ENCODE measurements around the gene RETREG1. TPM values are rescaled to one million over a fixed set of nuclear protein-coding genes. Genes with fewer than 3 reads are reported as not detected.

RETREG1 gene
- 11.6 and 18.8 TPM in 2 replicates for total RNA-seq (ENCODE audit: low replicate concordance)
- long read RNA-seq, transcript RETREG1-202 (7 exons, 3,145 nt) = major isoform, 10 of 18 reads
- long read RNA-seq, partial matches to known transcripts = 2 of 18 reads
- long read RNA-seq, other reads (novel, unspliced or antisense) = 5 of 18 reads

DNA sequence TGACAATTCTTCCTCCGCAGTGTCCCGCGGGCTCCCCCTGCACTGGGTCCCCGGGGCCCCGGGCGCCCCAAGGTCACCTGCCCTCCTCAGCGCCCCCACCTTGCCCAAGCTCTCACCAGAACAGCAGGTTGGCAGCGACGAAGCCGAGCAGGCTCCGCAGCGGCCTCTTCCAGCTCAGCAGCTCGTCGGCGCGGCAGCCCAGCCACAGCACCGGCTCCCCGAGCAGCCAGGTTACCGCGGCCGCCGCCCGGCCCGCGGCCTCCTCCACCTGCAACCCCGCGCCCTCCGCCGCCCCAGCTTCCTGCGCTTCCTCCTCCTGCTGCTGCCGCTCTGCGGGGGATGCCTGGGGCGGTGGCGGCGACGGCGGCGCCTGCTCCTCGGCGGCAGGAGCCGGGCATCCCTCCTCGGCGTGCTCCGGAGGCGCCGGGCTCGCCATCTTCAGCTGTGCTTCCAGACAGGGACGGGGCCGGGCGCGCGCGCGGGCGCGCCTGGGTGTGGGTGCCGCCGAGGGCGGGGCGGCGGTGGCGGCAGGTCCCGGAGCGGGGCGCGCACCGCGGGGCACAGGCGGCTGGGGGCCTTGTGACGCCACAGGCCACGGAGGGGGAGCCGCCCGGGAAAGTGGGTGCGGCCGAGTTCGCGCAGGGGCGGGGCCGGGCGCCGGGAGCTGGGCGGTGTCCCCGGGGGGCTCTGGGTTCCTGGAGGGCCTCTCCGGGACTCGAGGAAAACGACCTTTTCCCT, at the start of gene RETREG1:
Gene RETREG1 (minus strand): TSS at position 462 of the 738 bp plus-strand sequence. CDS start 26 bp downstream, at position 436.
- H3K4me1 Mint-ChIP-seq (ENCODE audit: unreplicated experiment) = peaks cover 12% of the 10 kb centered on the region
- peak within 1 kb of the TSS; percentile 86 for H3K27ac Mint-ChIP-seq
- peak; percentile 77 for DNase-seq (ENCODE audit: extremely low spot score, unreplicated experiment)
- H3K36me3 Mint-ChIP-seq = no peaks in the 10 kb centered on the region
- peak within 1 kb of the TSS; percentile 94 for H3K4me3 Mint-ChIP-seq
- TF ChIP-seq CTCF (conservative IDR thresholded peaks at IDR 0.05) = no peak
- no peaks in the 10 kb centered on the region for H3K9me3 Mint-ChIP-seq
- peaks cover 28% of the 10 kb centered on the region for H3K27me3 Mint-ChIP-seq

- no peak for TF ChIP-seq CTCF (conservative IDR thresholded peaks at IDR 0.05)
- Mint-ChIP-seq H3K27ac (no peak overlapping the region), H3K27me3 (no peaks in the 10 kb centered on the region), H3K36me3 (peaks cover 16% of the 10 kb centered on the region), H3K4me1 (ENCODE audit: unreplicated experiment) (no peaks in the 10 kb centered on the region), H3K9me3 (no peaks in the 10 kb centered on the region), H3K4me3 (no peak overlapping the region)
- no peak for DNase-seq (ENCODE audit: extremely low spot score, unreplicated experiment)
Observed at GRCh38 chr5:16666130-16666882, 49.5 kb upstream of the RETREG1 start.

GRCh38 chr5:16665601-16666000, 48.8 kb upstream of the RETREG1 start:
- H3K9me3 Mint-ChIP-seq = no peaks in the 10 kb centered on the region
- no peak overlapping the region for H3K27ac Mint-ChIP-seq
- H3K27me3 Mint-ChIP-seq = no peaks in the 10 kb centered on the region
- no peak overlapping the region for H3K4me3 Mint-ChIP-seq
- H3K4me1 Mint-ChIP-seq (ENCODE audit: unreplicated experiment) = no peaks in the 10 kb centered on the region
- no peak for TF ChIP-seq CTCF (conservative IDR thresholded peaks at IDR 0.05)
- no peak for DNase-seq (ENCODE audit: extremely low spot score, unreplicated experiment)
- H3K36me3 Mint-ChIP-seq = peaks cover 11% of the 10 kb centered on the region

DNA sequence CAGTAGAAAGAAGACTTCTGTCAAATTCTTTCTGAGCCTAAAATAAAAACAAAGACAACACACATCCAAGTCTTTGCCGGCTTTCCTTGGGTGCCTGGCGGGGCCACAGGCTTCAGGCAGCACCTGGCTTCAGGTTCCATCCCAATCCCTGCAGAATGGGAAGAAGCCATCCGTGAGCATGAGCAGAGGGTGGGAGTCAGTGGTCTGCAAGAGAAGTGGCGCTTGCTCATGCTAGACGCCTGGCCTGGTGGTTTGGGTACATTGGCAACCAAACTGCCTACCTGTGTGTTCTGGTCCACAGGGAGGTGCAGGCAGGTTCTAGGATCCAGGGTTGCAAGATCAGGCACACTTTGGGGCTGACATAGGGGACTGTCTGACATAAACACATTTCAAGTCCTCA, 47.6 kb upstream of the RETREG1 start:
- no peak for TF ChIP-seq CTCF (conservative IDR thresholded peaks at IDR 0.05)
- Mint-ChIP-seq H3K27ac (no peak overlapping the region), H3K9me3 (no peaks in the 10 kb centered on the region), H3K4me1 (ENCODE audit: unreplicated experiment) (peaks cover 4% of the 10 kb centered on the region), H3K4me3 (no peak overlapping the region), H3K36me3 (peaks cover 6% of the 10 kb centered on the region), H3K27me3 (no peaks in the 10 kb centered on the region)
- DNase-seq (ENCODE audit: extremely low spot score, unreplicated experiment) = no peak

GRCh38 chr5:16663840-16664239, 47.0 kb upstream of the RETREG1 start:
- TF ChIP-seq CTCF (conservative IDR thresholded peaks at IDR 0.05) = no peak
- Mint-ChIP-seq H3K27me3 (no peaks in the 10 kb centered on the region), H3K4me3 (no peak overlapping the region), H3K4me1 (ENCODE audit: unreplicated experiment) (peaks cover 4% of the 10 kb centered on the region), H3K36me3 (peaks cover 6% of the 10 kb centered on the region), H3K27ac (peak overlapping the region; percentile 8), H3K9me3 (no peaks in the 10 kb centered on the region)
- no peak for DNase-seq (ENCODE audit: extremely low spot score, unreplicated experiment)
